GM21447 (cell line): ENCODE results near the gene SRRM3.
"Not testable (repeated sequence)": the region's sequence is repeated elsewhere in the genome, so short reads cannot be mapped to it uniquely, and the experiment has no call there.

ENCODE experiments used
- ATAC-seq: cut with Tn5 transposase; IDR thresholded peaks from one replicate; pipeline ENCODE4 v1.9.1; 2021; ENCODE audit not compliant: unreplicated experiment

SRRM3 gene

DNA sequence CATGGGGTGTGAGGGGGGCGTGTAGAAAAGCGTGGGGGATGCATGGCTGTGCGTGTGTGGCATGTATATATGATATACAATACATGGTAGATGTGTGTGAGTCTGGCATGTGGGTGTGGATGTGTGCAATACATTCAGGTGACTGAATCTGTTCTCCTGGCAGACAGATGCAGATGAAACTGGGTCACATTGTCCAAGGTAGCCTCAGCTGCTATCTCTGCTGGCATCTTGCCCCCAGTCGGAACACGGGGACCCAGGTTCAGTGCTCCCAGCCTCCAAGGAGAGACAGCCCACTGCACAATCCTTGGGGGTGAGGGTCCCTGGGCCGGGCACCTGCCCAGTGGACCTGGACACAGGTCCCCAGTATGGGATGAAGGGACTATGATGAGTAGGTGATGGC is 12.4 kb upstream of the SRRM3 start:
- no peak for ATAC-seq

- ATAC-seq: no peak
Measured at GRCh38 chr7:76191783-76192240, 9.9 kb upstream of the SRRM3 start.

DNA sequence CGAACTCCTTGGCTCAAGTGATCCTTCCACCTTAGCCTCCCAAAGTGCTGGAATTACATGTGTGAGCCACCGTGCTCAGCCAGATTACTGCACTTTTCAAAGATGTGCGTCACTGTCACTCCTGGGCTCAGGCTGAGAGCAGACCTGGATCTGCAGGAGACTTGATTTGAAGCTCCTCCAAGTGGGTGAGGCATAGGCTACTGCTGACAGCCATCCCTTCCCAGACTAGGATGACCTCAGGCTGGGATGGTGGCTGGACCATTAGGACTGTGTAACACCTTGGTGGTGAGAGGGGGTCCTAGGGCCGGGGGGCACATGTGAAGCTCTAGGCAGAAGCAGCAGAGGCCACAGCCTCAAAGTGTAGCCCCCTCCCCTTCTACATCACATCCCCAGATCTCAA is 8.2 kb upstream of the SRRM3 start:
- ATAC-seq: no peak

- no peak for ATAC-seq
Measured at GRCh38 chr7:76193883-76194282, 7.8 kb upstream of the SRRM3 start.

DNA sequence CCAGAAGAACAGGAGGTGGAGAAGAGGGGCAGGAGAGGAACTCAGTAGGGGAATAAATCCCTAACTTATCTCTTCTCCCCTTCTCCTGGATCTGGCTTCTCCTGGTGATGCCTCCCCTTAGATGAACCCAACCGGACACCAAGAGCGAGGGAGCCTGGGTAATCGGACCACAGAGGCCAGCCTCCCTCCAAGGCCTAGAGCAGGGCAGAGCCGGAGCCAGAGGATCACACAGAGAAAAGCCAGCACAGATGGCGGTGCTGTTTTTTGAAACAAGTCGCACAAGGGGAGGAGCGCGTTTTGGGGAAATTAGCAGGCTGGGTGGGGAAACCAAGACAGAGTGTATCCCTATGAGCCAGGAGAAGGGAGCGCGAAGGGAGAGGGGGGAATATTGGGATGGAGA is 4.9 kb upstream of the SRRM3 start:
- ATAC-seq: no peak

GRCh38 chr7:76198202-76198601 is 3.5 kb upstream of the SRRM3 start:
- no peak for ATAC-seq

GRCh38 chr7:76202666-76203030 is 952 bp downstream of the SRRM3 start:
- ATAC-seq: no peak

GRCh38 chr7:76204147-76204546 is 2.5 kb downstream of the SRRM3 start:
- no peak for ATAC-seq

GRCh38 chr7:76206633-76207032 is 4.9 kb downstream of the SRRM3 start:
- no peak for ATAC-seq

GRCh38 chr7:76209310-76209709 is 7.6 kb downstream of the SRRM3 start:
- ATAC-seq: no peak

DNA sequence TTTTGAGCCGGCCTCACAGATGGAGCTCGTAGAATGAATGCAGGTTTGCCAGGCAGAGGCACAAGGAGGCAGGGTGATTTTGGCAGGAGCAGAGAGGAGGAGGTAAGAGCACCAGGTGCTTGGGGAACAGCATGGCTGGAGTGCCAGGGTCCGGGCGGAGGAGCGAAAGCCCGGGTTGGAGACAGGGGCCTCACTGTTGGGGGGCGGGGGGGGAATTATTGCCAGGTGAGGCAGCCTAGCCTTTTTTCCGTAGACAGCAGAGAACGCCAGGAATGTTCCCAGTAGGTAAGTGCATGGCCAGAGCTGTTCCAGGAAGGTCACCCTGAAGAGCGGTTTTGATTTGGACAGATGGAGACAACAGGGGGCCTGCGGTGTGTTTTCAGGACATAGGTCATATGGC is 9.5 kb downstream of the SRRM3 start:
- no peak for ATAC-seq

DNA sequence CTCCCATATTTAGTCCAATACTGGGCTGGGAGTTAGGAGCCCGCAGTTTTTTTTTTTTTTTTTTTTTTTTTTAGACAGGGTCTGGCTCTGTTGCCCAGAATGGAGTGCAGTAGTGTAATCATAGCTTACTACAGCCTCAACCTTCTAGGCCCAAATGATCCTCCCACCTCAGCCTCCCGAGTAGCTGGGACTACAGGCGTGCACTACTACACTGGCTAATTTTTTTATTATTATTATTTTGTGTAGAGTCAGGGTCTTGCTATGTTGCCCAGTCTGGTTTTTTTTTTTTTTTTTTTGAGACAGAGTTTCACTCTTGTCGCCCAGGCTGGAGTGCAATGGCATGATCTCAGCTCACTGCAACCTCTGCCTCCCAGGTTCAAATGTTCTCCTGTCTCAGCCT is 13.7 kb downstream of the SRRM3 start:
- not testable (repeated sequence) for ATAC-seq

GRCh38 chr7:76216381-76217082 is 14.8 kb downstream of the SRRM3 start:
- no peak for ATAC-seq

DNA sequence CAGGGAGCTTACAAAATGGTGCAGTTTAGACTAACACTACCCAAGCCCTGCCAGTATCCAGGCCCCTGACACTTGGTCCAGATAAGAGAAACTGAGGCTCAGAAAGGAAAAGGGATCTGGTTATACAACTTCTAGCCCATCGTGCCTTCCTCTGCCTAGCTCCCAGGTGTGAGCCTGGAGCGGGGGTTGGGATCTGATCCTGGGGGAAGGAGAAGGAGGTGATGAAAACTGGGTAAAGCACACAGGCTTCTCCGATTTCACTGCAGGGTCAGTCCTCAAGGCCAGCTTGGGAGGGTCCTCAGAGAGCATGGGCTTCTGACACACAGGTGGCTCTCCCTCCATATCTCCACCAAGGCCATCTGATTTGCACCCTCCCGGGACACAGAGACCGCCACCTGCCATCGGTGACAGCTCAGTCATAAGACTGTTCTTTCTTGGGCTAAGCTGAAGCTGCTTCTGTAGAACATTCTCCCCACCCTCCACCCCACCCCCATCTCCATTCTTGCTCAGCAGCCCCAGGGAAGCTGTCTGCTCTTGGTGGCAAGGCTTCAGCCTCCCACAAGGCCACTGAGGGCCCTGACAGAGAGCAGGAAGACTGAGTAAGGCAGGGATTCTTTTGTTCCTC is 16.4 kb downstream of the SRRM3 start:
- ATAC-seq: no peak

- no peak for ATAC-seq
Measured at GRCh38 chr7:76220185-76221057, 18.7 kb downstream of the SRRM3 start.

DNA sequence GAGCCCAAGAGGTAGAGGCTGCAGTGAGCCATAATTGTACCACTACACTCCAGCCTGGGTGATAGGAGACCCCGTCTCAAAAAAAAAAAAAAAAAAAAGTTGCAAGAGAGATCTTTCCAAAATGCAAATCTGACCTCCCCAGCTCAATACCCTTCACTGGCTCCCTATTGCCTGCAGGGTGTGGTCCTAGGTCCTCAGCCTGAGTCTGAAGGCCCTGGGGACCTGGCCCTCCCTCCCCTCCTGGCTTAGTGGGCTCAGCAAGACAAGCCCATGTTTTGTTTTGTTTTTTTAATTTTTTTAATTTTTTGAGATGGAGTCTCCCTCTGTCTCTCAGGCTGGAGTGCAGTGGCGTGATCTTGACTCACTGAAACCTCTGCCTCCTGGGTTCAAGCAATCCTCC is 20.6 kb downstream of the SRRM3 start:
- ATAC-seq: no peak

- no peak for ATAC-seq
Measured at GRCh38 chr7:76222839-76223238, 21.1 kb downstream of the SRRM3 start.

GRCh38 chr7:76223286-76223972 is 21.7 kb downstream of the SRRM3 start:
- no peak for ATAC-seq

DNA sequence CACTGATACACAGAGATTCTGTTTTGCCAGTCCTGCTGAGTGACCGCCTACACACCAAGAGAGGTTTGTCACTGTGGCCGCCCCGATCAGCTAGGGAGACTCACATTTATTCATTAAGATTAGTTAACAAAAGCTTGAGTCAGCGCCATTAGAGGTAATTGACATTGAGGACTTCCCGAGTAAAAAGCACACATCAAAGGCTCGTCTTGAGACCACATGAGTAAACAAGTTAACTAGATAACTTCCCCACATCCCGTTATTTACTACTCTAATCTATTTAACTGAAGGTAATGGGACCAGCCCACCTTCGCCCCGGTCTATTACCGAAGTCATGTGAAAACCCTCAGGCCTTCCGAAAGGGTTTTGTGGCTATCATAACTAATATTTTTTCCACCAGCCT is 23.0 kb downstream of the SRRM3 start:
- ATAC-seq: no peak

GRCh38 chr7:76225379-76225778 is 23.7 kb downstream of the SRRM3 start:
- no peak for ATAC-seq

DNA sequence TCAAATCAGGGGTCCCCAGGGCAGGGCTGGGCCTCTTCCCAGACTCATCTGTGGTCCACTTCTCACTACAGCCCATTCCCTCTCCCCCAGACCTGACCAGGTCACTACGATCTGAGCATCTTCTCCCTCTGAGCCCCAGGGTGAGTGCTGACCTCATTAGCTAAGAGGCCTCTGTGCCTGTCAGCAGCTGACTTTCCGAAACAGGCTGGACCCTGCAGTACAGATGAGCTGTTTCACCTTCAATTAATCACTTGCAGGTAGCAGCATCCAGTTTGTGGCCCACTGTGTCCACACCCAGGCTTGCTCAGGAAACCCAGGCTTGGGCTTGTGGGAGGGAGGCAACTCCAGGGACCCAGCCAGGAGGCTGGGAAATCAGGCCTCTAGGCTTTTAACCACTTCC is 24.3 kb downstream of the SRRM3 start:
- ATAC-seq: no peak
